AG04449 (cell line): ENCODE data around the gene HDAC5.

ENCODE experiments used
- CTCF ChIA-PET: fragments of 350-600 bp; formaldehyde crosslinking; extraction: SDS; loops from one replicate; lab custom pipeline; 2021; ENCODE audit warnings: antibody characterized with exemption; lab: Yijun Ruan, JAX
- POLR2A ChIA-PET: fragments of 400-600, 350-600 bp; formaldehyde crosslinking; extraction: SDS; loops from one replicate; lab custom pipeline; 2020; ENCODE audit warnings: antibody characterized with exemption, inconsistent platforms; lab: Yijun Ruan, JAX
- DNase-seq: peaks from one replicate; pipeline ENCODE4 v3.0.0-alpha.2; 2010; ENCODE audit warnings: low read depth, low spot score
- H3K4me3 ChIP-seq: 2 replicates; pipeline ENCODE4 v1.5.1; 2011; ENCODE audit warnings: low read depth, mild to moderate bottlenecking, control low read depth, low read length
- CTCF ChIP-seq: IDR thresholded peaks from one replicate; pipeline ENCODE4 v1.5.1; 2011; ENCODE audit warnings: mild to moderate bottlenecking, moderate library complexity, low read length, control low read depth, inconsistent platforms; ENCODE audit not compliant: insufficient read depth; ENCODE audit errors: missing control alignments

HDAC5 gene

DNA sequence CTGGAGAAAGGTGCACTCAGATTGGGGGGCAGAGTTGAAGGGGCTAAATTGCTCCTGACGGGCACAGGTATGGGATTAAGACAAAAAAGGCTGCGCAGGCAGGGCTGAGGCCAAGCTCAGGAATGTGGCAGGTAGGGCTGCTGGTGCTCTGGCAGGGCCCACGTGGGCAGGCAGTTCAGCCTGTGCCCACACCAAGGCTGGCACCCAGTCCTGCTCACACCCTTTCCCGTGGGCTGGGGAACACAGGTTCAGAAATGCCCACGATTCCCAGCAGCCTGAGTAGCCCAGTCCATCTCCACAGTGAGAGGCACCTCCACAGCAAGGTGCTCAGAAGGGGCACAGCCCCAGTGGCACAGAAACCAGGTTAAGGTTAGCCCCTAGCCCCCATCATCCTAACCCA is 4.4 kb downstream of the HDAC5 start:
- TF ChIP-seq CTCF, result no peak
- DNase-seq, result no peak
- H3K4me3 ChIP-seq, result no peak overlapping the region
- ChIA-PET CTCF (interaction anchor here (1.0 to 5.6 kb wide), 6 partner anchors 7 to 174 kb away, joined by 3 to 66 read pairs (median 4); no protein-coding TSS in a partner anchor), POLR2A (interaction anchor here (1.0 kb wide), 1 partner anchor 8 kb away, joined by 4 read pairs; no protein-coding TSS in a partner anchor)

DNA sequence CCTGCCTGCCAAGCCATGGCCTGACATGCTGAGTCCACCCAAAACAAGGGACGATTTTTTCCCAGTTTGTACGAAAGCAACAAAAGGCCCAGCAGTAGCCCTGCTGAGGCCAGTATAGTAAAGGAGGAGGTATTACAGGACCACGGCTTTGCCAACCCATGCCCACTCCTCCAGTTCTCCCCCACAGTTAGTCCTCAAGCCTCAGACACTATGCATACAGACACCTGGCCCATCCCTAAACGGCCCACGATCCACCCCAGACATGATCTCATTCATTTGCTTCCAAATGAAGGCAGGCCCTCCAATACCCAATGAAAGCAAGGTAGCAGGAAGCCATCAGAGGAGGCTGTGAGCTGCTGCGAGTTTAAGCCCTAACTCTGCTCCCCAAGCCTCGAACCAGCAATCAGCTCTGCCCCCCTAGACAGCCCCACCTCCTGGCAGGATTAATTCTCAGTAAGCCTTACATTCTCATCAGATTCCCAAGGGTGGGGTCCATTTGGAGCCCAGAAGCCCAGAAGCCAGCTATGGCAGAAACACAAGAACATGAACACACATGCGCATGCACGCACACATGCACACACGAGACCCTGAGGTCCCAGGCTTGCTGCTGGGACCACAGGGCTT is 4.9 kb downstream of the HDAC5 start:
- DNase-seq, result no peak
- no peak for TF ChIP-seq CTCF
- ChIA-PET POLR2A (no interaction called here), CTCF (interaction anchor here (1.0 to 5.6 kb wide), 9 partner anchors 6 to 174 kb away, joined by 3 to 66 read pairs (median 4); no protein-coding TSS in a partner anchor)
- no peak overlapping the region for H3K4me3 ChIP-seq

- TF ChIP-seq CTCF, result no peak
- no peak for DNase-seq
- ChIA-PET POLR2A (interaction anchor here (1.4 kb wide), 1 partner anchor 16 kb away, joined by 5 read pairs; no protein-coding TSS in a partner anchor), CTCF (interaction anchor here (0.9 to 3.6 kb wide), 14 partner anchors 9 to 173 kb away, joined by 3 to 41 read pairs (median 5); partner anchors contain the start of gene PPY)
- H3K4me3 ChIP-seq, result no peak overlapping the region
Observed at GRCh38 chr17:44117351-44117750, 6.1 kb downstream of the HDAC5 start.

DNA sequence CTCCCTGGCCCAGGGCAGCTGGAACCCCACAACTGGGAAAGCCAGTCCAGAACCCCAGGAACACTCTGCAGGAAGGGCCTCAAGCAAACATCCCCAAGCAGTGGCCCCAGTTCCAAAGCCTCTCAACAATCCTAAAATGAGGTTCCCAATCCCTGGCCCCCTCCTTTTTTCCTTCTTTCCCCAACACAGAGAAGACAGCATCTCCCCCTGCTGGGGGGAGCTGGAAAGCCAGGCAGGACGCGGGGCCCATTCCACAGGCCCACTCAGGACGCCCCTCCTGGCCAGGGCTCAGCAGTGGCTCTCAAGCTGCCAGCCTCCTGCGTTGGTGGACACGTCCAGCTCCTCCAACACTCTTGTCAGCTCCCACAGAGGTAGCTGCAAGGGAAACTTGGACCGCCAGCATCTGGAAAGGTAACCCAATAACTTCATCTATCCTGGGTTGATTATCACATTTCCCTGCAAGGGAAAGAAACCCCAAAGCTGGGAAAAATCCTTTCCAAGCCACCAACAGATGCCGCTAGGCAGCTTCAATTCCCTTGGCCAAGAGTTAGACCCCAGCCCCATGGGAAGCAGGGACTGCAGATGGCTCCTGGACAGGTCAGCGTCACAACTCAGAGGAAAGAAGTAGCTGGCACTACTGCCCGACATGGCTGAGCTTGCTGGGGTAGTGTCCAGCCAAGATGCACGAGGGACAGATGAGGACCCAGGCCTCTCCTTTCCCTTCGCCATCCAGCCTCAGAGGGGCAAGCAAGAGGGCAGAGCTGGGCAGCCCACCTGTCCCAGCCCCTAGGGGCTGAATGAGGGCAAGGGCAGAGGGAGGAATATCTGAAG is 7.6 kb downstream of the HDAC5 start:
- TF ChIP-seq CTCF, result peak; percentile 86
- no peak overlapping the region for H3K4me3 ChIP-seq
- CTCF ChIA-PET, result interaction anchor here (0.6 to 8.0 kb wide), 46 partner anchors 6 to 1964 kb away, joined by 3 to 66 read pairs (median 5); partner anchors contain the start of genes ASB16, G6PC3, HDAC5 and LSM12
- DNase-seq, result no peak
- POLR2A ChIA-PET, result interaction anchor here (1.2 kb wide), 1 partner anchor 29 kb away, joined by 6 read pairs; no protein-coding TSS in a partner anchor

- no peak overlapping the region for H3K4me3 ChIP-seq
- TF ChIP-seq CTCF, result no peak
- DNase-seq, result no peak
- ChIA-PET CTCF (interaction anchor here (1.2 to 8.0 kb wide), 21 partner anchors 7 to 236 kb away, joined by 3 to 66 read pairs (median 8); partner anchors contain the start of genes G6PC3, HDAC5, LSM12 and PPY), POLR2A (no interaction called here)
Observed at GRCh38 chr17:44113868-44114840, 9.3 kb downstream of the HDAC5 start.
